Panc1 (cell line): ENCODE results near the gene AP3M1.

Source experiments
- CTCF ChIP-seq: fragments of 450-650 bp; IDR thresholded peaks from 2 replicates; pipeline ENCODE4 v1.5.1; 2017; ENCODE audit warnings: mild to moderate bottlenecking
- POLR2AphosphoS5 ChIP-seq: IDR thresholded peaks from 2 replicates; pipeline ENCODE4 v1.6.1; 2012; ENCODE audit warnings: mild to moderate bottlenecking, low read depth, low read length, moderate library complexity
- TF ChIP-seq, protein P1 (sequence below), 2 experiments: IDR thresholded peaks; 2 replicates each; pipeline ENCODE4 v1.6.1; 2011 to 2012; ENCODE audit warnings: low read depth in 2 of 2, control low read depth in 1 of 2, low read length in 1 of 2, mild to moderate bottlenecking in 1 of 2, moderate library complexity in 1 of 2; ENCODE audit not compliant: insufficient read depth in 1 of 2

DNA sequence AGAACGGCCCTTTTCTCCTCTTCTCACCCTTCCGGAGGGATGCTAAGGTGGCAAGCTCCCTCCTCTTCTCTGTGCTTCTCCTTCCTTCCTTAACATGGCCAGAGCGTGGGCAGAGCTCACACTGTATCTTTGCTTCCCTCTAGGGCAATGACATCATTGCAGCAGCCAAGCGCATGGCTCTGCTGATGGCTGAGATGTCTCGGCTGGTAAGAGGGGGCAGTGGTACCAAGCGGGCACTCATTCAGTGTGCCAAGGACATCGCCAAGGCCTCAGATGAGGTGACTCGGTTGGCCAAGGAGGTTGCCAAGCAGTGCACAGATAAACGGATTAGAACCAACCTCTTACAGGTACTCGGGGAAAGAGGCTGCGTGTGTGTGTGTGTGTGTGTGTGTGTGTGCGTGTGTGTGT is 36.6 kb downstream of the AP3M1 start:
- TF ChIP-seq CTCF (no peak), POLR2AphosphoS5 (no peak)
- TF ChIP-seq, protein P1, sequence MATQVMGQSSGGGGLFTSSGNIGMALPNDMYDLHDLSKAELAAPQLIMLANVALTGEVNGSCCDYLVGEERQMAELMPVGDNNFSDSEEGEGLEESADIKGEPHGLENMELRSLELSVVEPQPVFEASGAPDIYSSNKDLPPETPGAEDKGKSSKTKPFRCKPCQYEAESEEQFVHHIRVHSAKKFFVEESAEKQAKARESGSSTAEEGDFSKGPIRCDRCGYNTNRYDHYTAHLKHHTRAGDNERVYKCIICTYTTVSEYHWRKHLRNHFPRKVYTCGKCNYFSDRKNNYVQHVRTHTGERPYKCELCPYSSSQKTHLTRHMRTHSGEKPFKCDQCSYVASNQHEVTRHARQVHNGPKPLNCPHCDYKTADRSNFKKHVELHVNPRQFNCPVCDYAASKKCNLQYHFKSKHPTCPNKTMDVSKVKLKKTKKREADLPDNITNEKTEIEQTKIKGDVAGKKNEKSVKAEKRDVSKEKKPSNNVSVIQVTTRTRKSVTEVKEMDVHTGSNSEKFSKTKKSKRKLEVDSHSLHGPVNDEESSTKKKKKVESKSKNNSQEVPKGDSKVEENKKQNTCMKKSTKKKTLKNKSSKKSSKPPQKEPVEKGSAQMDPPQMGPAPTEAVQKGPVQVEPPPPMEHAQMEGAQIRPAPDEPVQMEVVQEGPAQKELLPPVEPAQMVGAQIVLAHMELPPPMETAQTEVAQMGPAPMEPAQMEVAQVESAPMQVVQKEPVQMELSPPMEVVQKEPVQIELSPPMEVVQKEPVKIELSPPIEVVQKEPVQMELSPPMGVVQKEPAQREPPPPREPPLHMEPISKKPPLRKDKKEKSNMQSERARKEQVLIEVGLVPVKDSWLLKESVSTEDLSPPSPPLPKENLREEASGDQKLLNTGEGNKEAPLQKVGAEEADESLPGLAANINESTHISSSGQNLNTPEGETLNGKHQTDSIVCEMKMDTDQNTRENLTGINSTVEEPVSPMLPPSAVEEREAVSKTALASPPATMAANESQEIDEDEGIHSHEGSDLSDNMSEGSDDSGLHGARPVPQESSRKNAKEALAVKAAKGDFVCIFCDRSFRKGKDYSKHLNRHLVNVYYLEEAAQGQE (IDR thresholded peaks at IDR 0.05; ENCODE audit: insufficient read depth in 1 of 2, low read depth in 2 of 2, low read length in 1 of 2): no peak
